Right hindlimb (tissue), 1 donor: ENCODE results near the gene FREM2.

ENCODE experiments used
- DNase-seq: peaks from one replicate; pipeline ENCODE4 v3.0.0-alpha.2; 2018

FREM2 gene

DNA sequence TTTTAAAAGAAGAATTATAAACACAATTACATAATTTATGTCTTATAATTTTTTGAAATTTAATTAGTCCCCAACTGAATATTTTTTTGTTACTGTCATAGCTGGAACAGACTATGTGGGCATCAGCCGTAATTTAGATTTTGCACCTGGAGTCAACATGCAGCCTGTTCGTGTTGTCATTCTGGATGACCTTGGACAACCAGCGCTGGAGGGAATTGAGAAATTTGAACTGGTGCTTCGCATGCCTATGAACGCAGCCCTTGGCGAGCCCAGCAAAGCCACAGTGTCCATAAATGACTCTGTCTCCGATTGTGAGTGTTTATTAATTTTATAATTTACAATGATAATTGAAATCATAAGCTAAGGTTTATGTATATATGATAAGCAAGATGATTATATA lies 161.5 kb downstream of the FREM2 start:
- DNase-seq = no peak

DNA sequence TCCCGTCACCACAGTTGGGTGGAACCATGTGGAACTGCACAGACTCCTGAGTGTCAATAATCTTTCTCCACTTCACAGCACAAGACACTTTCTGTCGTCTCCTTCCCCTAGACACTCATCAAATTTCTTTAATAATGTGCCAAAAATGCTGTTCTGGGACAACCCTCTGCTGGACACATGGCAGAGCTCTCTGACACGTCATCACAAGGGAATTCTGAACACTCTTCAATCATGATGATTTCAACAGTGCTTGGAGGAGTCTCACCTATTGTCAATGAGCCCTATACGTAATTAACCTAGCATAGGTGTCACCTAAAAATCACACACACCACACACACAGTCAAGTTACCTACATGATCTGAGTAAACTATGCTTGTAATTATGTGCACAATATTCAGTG lies 162.4 kb downstream of the FREM2 start:
- no peak for DNase-seq

DNA sequence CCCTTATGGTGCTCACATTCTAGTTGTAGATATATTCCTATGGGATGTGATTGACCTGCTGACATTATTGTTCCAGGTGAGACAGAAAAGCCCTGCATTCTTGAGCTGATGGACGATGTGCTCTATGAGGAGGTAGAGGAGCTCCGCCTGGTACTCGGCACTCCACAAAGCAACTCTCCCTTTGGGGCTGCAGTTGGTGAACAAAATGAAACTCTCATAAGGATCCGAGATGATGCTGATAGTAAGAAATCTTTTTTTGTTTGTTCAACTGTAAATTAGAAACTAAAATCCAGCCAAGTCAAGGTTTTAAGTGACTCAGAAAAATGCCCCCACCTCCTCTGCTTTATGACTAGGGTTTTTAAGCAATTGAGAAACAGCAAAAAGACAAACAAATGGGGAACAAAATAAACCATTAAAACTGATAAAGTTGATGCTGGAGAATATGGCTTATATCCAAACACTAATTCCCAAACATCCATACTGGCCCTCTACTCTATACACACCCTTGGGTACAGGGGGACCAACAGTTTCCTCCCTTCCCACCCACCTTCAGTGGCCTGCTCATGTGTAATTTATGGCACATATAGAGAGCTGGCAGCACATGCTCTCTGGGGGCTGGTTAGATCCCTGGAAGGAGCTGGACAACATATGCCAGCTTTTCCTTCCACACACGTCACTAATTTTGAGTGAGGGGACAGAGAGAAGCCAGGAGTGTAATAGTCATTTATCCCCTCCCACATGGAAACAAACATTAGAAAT lies 164.2 kb downstream of the FREM2 start:
- DNase-seq = no peak

DNA sequence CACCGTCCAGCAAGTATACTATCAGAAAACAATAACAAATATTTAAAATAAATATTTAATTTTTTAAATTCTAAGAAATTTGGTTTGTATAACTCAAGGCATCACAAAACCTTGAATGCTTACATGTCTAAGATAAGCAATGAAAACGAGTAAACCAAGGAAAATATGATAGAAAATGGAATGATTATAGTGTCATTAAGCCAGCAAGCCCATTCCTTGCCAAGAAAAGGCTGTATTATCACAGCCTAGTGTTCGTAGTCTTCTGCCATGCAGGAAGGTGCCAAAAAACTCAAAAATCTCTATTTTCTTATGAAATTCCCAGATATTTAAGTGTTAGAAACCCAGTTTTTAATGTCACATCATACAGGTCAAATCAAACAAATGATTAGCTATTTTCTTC lies 167.3 kb downstream of the FREM2 start:
- no peak for DNase-seq

DNA sequence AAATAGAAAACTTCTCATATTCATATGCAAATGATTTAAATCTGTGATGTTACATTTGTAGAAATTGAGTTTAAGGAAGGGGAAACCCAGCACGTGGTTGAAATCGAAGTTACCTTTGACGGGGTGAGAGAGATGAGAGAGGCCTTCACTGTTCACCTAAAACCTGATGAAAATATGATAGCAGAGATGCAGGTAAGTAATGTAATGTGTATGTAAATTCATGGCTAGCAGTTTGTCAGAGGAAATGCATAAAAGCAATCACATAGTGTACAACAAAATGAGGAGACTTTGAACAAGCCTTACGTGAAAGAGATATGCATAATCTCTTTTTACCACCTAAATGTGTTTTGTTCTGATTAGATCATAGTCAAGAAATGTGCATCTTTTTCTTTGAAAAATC lies 169.2 kb downstream of the FREM2 start:
- DNase-seq = no peak

DNA sequence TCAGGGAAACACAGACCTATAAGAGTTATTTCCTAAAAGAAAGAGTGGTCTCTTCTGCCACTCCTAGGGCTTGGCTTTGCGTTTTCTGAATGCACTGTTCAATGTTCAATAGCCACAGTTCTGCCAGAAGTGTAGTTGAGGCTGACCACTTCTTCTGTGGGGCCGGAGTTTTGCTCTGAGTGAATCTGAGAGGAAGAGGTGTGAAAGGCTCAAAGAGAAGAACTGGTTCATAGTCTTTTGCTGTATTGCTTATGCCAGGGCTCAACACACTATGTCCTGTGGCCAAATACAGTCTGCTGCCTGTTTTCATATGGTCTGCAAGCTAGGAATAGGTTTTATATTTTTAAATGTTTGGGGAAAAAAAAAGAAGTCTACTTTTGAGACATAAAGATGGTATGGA lies 175.6 kb downstream of the FREM2 start:
- no peak for DNase-seq

DNA sequence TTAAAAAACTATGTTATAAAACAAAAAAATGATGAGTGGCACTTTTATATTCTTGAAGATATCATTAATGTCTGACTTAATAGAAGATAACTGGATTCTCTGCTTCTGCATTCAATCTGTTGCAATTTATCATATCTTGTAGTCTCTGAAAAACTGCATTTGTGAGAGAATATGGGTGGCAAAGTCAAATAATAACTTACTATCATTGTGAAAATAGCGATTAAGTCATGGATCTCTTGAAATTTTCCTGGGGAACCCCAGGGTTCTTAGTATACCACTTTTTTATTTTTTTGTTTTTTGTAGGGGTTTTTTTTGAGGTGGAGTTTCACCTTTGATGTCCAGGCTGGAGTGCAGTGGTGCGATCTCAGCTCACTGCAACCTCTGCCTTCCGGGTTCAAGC lies 176.7 kb downstream of the FREM2 start:
- DNase-seq = no peak

DNA sequence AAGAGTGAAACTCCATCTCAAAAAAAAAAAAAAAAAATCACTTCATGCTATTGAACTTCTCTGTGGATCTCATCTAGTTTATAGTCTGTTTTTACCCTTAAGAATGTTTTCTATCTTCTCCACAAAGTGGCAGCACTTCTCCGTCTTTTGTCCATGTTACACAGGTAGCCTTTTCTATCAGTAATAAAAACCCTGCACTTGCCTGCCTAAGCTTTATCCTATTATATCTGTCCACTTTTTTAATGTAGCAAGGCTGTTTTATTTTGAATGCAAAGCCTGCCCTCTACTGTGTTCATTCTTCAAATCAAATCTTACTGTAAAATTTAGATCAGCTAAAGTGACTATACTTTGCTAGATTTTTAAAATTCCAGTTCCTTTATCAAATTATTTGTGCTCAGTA lies 179.8 kb downstream of the FREM2 start:
- DNase-seq = no peak

DNA sequence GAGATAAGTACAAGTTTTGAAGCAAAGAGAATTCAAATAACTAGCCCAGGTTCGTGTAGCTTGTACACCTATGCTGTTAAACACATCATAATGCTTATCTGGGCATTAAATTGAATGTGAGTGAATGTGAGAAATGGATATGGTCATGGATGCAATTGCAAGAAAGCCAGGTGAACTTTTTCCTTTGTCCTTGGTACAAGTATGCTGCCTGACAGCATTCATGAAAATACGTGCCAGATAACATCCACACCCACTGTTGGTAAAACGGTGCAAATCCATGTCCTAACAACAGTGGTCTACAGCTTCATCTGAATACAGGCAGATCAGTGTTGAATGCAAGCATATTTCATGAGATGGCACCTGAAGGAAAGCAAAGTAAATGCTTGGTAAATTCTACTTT lies 181.5 kb downstream of the FREM2 start:
- DNase-seq = no peak

DNA sequence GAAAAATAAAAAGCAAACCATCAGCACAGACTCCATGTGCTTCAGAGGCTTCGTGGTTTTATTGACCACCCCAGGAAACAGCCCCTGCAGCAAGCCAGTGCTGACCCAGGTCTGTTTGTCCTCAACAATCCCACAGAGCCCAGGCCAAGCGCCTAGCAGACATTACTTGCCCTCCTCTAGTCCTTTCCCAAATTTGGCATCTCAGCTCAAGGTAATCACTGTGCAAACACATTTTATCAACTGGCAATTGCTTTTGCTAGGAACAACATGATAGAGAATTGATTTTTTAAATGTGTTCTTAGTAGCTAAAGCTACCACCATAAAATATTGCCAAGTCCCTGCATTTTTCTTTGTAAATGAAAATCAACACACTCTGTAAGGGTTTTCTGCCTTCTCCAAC lies 182.0 kb downstream of the FREM2 start:
- no peak for DNase-seq

DNA sequence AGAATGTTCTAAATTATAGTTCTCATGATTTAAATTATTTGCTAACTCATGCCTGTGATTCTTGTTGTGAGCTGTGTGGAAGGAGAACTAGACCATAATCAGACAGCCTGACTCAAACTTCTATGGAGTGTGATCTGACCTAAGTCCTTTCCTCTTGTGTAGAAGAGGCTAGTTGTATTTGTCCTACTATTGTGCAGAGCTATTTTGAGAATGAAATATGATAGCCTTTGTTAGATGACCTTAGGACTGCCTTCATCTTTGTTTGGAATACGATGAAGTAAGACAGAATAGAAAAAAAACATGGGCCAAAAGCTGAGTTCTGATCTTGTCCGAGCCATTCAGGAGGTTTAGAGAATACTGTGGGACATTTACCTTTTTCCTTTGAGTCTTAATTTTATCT lies 184.4 kb downstream of the FREM2 start:
- DNase-seq = no peak

DNA sequence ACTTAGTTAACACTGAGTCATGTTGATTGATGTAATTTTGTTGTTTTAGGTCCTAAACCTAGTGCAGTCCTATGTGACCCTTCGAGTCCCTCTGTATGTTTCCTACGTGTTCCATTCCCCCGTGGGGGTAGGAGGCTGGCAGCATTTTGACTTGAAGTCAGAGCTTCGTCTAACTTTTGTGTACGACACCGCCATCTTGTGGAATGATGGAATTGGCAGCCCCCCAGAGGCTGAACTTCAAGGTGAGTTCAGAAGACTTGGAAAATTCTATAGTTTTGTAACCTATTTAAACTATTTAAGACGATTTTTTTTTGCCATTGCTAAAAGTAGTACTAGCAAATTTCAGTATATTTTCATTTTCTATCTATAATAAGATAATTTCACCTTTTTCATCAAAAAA lies 185.8 kb downstream of the FREM2 start:
- peak; percentile 28 for DNase-seq

DNA sequence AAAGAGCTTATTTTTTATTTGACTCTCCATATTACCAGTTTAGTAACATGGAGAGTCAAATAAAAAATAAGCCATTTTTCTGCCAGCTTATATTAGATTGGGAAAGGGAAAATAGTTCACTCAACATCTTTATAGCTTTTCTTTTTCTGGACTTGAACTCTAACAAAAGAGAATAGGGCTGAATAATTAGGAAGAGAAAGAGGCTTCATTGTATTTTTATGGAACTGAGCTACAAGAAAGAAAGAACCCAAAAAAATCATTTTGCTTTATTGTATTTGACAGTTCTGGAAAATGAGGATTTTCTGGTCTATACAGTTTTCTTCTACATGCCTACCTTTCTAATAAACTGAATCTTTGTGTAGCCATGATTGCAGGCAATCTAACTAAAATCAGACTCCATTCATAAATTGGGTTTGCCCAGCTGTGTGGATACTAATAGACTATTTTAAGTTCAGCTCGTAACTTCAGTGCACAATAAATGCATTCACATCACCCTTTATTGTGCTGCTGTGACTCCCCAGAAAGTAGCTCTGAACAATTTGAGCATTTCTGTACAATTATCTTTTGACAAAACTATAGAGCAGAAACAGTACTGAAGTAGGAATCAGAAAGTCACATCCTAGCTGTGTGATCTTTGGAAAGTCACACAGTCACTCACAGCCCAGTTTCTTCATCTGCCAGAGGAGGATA lies 188.5 kb downstream of the FREM2 start:
- DNase-seq = no peak

DNA sequence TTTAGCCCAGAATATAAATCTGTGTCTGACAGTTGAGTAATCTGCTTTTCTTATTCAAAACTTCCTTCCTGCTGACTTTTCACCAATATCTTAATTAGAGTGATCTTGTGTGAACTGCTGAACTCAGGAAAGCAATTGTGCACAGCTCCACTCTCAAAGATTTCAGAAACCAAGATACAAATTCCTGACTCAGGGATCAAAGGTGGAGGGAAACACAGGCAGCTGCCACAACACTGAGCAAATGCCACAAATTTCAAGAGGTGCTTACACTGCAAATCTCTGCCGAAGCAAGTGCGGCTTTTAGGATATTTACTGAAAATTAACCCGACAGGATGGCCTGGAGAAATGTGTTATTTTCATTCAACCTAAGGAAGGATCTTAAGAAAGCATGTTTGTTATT lies 192.4 kb downstream of the FREM2 start:
- DNase-seq = no peak

DNA sequence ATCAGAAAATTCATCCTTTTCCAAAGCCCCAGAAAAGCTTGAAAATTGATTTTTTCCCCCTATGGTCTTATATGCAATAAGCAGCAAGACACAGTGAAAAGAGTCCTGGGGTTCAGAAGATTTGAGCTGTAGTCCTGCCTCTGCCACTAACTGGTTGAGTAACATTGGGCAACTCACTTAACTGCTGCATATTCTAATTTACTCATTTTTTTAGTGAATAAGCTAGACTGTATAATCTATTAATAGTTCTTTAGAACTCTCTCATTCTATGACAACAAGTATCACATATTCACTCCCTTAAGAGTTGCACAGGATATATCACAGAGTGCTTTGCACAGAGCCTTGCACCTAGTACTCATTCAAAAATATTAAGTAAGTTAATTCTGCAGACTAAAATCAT lies 192.9 kb downstream of the FREM2 start:
- no peak for DNase-seq

DNA sequence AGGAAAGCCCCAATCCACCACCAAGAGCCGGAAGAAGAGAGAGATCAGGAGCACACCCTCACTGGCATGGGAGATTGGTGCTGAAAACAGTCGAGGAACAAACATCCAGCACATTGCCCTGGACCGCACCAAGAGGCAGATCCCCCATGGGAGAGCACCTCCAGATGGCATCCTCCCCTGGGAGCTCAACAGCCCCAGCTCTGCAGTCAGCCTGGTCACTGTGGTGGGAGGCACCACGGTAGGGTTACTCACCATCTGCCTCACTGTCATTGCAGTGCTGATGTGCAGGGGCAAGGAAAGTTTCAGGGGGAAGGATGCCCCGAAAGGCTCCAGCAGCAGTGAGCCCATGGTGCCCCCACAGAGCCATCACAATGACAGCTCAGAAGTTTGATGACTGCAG lies 193.5 kb downstream of the FREM2 start:
- no peak for DNase-seq

DNA sequence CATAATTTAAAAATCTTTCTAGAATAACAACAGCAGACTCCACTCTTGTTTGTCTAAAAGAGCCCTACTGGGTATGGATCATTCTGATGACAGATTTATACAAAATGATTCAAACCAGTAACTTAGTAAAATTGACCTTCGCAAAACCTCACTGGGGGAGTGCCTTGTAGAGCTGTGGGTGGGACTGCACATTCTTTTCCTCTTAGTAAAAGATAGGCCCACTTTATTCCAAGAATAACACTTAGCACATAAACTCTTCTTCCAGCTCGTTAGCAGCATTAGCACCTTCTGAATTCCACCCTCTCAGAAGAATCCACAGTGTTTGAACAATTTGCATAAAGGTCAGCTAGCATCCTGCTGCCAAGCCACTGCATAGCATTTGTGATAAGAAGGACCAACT lies 196.9 kb downstream of the FREM2 start:
- DNase-seq = no peak

DNA sequence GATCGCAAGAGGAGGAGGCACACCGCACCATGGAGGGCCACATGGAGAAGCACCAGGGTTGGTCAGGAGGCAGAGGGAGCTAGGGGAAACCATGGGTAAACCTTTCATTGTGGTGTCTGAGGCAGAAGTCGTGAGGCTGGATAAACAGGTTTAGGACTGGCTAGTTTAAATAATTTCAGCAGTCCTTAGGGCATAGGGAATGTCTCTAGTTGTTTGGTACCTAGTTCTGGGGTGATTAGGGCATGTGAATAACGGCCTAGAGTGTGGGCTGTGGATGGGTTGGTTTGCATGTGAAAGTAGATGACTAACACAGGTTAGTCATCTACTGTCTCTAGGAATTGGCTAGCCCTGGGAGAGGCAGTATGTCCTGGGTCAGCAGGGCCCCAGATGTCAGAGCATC lies 201.4 kb downstream of the FREM2 start:
- no peak for DNase-seq

DNA sequence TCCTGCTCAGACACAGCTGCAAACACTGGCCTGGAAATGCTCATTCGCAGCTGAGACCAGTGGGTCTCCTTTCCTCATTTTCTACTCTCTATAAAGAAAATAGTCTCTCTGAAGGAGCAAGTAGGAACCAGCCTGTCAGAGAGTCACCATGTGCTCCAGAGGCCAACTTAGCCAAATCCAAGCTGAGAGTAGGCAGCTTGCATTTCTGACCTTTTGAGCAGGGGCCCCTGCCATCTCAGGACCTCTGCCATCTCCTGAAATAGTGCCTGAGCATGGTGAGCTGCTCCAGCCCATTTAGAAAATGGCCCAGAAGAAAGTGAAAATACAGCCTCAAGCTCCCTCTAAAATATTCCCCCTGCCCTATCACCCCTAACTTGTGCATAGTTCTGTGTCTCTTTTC lies 208.2 kb downstream of the FREM2 start:
- DNase-seq = no peak

DNA sequence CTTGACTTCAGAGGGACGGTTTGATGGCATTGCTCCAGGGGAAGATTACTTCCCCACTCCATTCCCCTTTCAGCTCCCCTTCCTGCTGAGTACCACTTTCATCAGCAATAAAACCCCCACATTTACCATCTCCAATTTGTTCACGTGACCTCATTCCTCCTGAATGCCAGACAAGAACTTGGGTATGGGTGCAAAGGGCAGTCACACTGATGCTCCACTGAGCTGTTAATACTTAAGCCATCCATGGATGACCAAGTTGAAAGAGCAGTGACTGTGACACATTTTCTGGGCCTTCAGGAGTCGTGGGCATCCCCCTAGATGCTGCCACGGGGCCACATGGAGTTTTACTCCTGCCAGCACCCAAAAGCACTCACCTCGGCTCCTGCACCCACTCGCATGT lies 210.6 kb downstream of the FREM2 start:
- DNase-seq = no peak

DNA sequence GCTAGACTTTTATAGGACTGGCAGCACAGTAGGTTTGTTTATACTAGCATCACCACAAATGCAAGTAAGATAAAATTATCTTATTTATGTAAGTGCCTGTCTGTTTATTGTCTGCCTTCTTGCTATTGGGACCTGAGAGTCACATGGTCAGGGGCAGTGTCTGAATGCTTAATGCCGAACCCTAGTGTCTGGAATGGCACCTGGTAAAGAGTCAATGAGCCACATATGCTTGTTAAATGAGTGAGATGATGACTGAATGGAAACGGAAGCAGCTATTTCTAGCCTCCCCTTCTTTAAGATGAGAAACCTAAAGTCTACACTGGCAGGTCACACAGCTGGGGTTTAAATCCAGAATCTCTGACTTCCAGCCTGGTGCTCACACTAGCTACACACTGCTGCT lies 211.6 kb downstream of the FREM2 start:
- no peak for DNase-seq

DNA sequence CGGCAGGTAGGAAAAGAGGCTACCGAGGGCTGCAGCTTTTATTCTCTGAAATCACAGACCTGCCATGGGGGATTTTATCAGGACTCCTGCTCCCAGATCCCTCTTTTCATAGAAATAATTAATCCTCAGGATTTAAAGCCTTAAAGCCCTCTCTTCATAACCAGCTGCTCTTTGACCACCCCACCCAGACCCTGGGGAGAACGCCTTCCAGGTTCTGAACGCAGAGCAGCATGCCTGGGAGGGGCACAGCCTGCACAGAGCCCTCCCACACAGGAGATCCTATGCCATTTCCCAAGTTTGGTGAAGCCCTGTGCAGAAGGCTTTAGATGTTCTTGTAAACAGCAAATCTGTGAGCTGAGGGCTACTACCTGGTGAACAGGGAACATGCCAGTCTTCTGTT lies 212.7 kb downstream of the FREM2 start:
- peak; percentile 36 for DNase-seq

DNA sequence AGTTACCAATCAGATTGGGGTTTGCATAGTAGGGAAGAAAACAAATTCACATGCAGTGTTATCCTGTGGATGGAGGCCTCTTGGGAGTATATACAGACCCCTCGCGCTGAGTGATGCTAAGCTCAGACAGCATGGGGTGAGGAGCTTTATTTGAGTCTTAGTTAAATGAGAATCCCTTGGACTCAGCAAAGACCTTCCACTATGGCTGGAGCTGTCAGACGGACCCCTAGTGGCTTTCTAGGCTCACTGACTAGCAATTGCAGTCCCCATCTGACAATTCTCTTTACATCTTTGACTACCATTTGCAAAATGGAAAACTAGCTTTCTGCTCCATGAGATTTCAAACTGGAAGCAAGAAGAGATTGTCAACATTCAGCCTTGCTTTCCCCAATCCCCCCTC lies 213.3 kb downstream of the FREM2 start:
- DNase-seq = no peak

DNA sequence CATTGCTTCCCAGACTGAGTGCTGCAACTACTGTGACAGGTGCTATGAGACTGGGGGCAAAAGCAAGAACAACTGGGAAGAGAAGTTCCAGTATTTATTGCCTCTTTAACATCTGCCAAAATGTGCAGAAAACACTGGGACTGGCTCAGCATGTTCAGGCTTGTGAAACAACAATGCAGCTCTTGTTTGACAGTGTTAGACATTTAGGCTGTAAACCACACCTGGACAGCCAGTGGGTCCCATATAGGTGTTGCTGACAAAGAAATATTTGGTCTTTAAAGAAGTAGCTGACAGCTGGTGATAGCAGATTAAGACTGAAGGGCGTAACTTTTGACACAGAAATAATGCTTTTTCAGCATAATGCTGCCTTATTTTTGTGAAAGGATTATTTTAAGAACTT lies 215.7 kb downstream of the FREM2 start:
- DNase-seq = no peak

DNA sequence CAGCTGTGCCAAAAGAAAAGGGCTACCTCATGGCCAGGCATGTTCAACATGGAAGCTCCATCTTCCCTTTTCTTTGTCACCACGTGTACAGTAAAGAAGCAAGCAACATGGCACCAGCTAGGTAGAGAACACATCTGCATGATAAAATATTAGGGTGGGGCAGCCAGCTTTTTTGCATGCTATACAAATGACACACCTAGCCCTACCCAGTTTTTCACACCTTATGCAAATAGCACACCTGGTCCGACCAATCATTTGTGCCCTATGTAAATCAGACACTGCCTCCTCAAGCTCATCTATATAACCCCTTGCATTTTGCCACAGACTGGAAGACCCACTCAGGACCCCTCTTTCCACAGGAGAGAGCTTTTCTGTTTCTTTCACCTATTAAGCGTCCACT lies 218.2 kb downstream of the FREM2 start:
- no peak for DNase-seq
